GM12874 (cell line): ENCODE measurements around the gene ZNF174.

Experiments
- CTCF ChIP-seq: IDR thresholded peaks from 2 replicates; pipeline ENCODE4 v1.5.1; 2011; ENCODE audit warnings: low read depth, mild to moderate bottlenecking, control low read depth, low read length, moderate library complexity; ENCODE audit not compliant: insufficient read depth

ZNF174 gene

GRCh38 chr16:3369073-3369472, 31.9 kb upstream of the ZNF174 start:
- TF ChIP-seq CTCF, result no peak

- no peak for TF ChIP-seq CTCF
These were observed 25.3 kb upstream of the ZNF174 start for GRCh38 chr16:3375680-3376079.

- no peak for TF ChIP-seq CTCF
These were observed 23.1 kb upstream of the ZNF174 start for GRCh38 chr16:3377917-3378316.

GRCh38 chr16:3383045-3383448, 18.0 kb upstream of the ZNF174 start:
- no peak for TF ChIP-seq CTCF

- TF ChIP-seq CTCF, result no peak
These were observed 12.7 kb upstream of the ZNF174 start for GRCh38 chr16:3388325-3388724.

GRCh38 chr16:3389663-3390338, 11.2 kb upstream of the ZNF174 start:
- no peak for TF ChIP-seq CTCF

GRCh38 chr16:3400446-3400778, 603 bp upstream of the ZNF174 start:
- no peak for TF ChIP-seq CTCF
